ENCODE data around the gene OR13A1.
"Not testable (repeated sequence)": the region's sequence is repeated elsewhere in the genome, so short reads cannot be mapped to it uniquely, and the experiment has no call there.

DNA sequence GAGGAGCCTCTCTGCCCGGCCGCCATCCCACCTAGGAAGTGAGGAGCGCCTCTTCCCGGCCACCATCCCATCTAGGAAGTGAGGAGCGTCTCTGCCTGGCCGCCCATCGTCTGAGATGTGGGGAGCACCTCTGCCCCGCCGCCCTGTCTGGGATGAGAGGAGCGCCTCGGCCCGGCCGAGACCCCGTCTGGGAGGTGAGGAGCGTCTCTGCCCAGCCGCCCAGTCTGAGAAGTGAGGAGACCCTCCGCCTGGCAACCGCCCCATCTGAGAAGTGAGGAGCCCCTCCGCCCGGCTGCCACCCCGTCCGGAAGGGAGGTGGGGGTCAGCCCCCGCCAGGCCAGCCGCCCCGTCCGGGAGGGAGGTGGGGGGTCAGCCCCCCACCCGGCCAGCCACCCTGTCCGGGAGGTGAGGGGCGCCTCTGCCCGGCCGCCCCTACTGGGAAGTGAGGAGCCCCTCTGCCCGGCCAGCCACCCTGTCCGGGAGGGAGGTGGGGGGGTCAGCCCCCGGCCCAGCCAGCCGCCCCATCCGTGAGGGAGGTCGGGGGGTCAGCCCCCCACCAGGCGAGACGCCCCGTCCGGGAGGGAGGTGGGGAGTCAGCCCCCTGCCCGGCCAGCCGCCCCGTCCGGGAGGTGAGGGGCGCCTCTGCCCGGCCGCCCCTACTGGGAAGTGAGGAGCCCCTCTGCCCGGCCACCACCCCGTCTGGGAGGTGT lies 55.5 kb downstream of the OR13A1 start:
- not testable (repeated sequence) for TF ChIP-seq CTCF (IDR thresholded peaks at IDR 0.05); POLR2AphosphoS5 (IDR thresholded peaks at IDR 0.05; ENCODE audit: insufficient read depth in 1 of 2, low read depth in 1 of 2); POLR2A (IDR thresholded peaks at IDR 0.05)

Measured in vagina (tissue), 2 donors.